Neural progenitor cell (in vitro differentiated cells): ENCODE data around the gene RBKS. TPM values are rescaled to one million over a fixed set of nuclear protein-coding genes. Genes with fewer than 3 reads are reported as not detected.

Source experiments
- DNase-seq: peaks from one replicate; pipeline ENCODE4 v3.0.0-alpha.2; 2016; ENCODE audit warnings: low spot score
- H2AFZ ChIP-seq: fragments of 200-600 bp; sonication (generic); replicated peaks from 2 replicates; pipeline ENCODE4 v1.6.1; 2016; ENCODE audit warnings: antibody characterized with exemption
- H3F3A ChIP-seq: fragments of 200-600 bp; sonication (generic); 2 replicates; pipeline ENCODE4 v1.6.1; 2016; ENCODE audit warnings: antibody characterized with exemption, low read depth
- H3K27ac ChIP-seq: fragments of 200-600 bp; sonication (generic); 2 replicates; pipeline ENCODE4 v1.5.1; 2016; ENCODE audit warnings: mild to moderate bottlenecking
- H3K27me3 ChIP-seq: fragments of 200-600 bp; sonication (generic); 2 replicates; pipeline ENCODE4 v1.6.1; 2016; ENCODE audit warnings: mild to moderate bottlenecking, moderate library complexity
- H3K36me3 ChIP-seq: fragments of 200-600 bp; sonication (generic); 2 replicates; pipeline ENCODE4 v1.5.1; 2016
- H3K4me1 ChIP-seq: fragments of 200-600 bp; sonication (generic); 2 replicates; pipeline ENCODE4 v1.6.1; 2016; ENCODE audit warnings: mixed run types
- H3K4me2 ChIP-seq: fragments of 200-600 bp; sonication (generic); 2 replicates; pipeline ENCODE4 v1.6.1; 2016
- H3K4me3 ChIP-seq: fragments of 200-600 bp; sonication (generic); 2 replicates; pipeline ENCODE4 v1.5.1; 2016
- H3K79me2 ChIP-seq: fragments of 200-600 bp; sonication (generic); 2 replicates; pipeline ENCODE4 v1.6.1; 2016; ENCODE audit warnings: low read depth
- H3K9ac ChIP-seq: fragments of 200-600 bp; sonication (generic); 2 replicates; pipeline ENCODE4 v1.6.1; 2016
- H3K9me3 ChIP-seq: fragments of 200-600 bp; sonication (generic); 2 replicates; pipeline ENCODE4 v1.5.1; 2016; ENCODE audit warnings: low read depth
- H4K20me1 ChIP-seq: fragments of 200-600 bp; sonication (generic); 2 replicates; pipeline ENCODE4 v1.6.1; 2016; ENCODE audit warnings: low read depth
- H3K27ac Mint-ChIP-seq: 3 replicates; pipeline ENCODE4 v1.8.0; 2021; ENCODE audit warnings: mixed read lengths
- H3K27me3 Mint-ChIP-seq: 2 replicates; pipeline ENCODE4 v1.8.0; 2022; ENCODE audit warnings: low read depth, mild to moderate bottlenecking, inconsistent platforms, moderate library complexity, mixed read lengths; ENCODE audit not compliant: insufficient read depth
- H3K36me3 Mint-ChIP-seq: 3 replicates; pipeline ENCODE4 v1.8.0; 2021; ENCODE audit warnings: mixed read lengths
- H3K4me1 Mint-ChIP-seq: 3 replicates; pipeline ENCODE4 v1.8.0; 2021; ENCODE audit warnings: mixed read lengths
- H3K4me3 Mint-ChIP-seq: 3 replicates; pipeline ENCODE4 v1.8.0; 2021; ENCODE audit warnings: mild to moderate bottlenecking, moderate library complexity, mixed read lengths
- H3K9me3 Mint-ChIP-seq: 3 replicates; pipeline ENCODE4 v1.8.0; 2020; ENCODE audit warnings: mixed read lengths
- EZH2 ChIP-seq: fragments of 200-600 bp; sonication (generic); IDR thresholded peaks from 2 replicates; pipeline ENCODE4 v1.6.1; 2017; ENCODE audit warnings: antibody characterized with exemption, mild to moderate bottlenecking, moderate library complexity
- EZH2phosphoT487 ChIP-seq: fragments of 200-600 bp; sonication (generic); IDR thresholded peaks from 2 replicates; pipeline ENCODE4 v1.6.1; 2017; ENCODE audit warnings: antibody characterized with exemption
- total RNA-seq: library from RNA; depleted of rRNA; stranded (reverse); fragments of >200 nt; gene quantifications from 2 replicates; pipeline ENCODE4 v1.2.3, GENCODE V29; 2015; ENCODE audit warnings: low replicate concordance
- TF ChIP-seq, protein P1 (sequence below): fragments of 200-600 bp; sonication (generic); IDR thresholded peaks from 2 replicates; pipeline ENCODE4 v1.5.1; 2017; ENCODE audit warnings: antibody characterized with exemption, mild to moderate bottlenecking

The RBKS gene
- total RNA-seq, 1 donor from 2014 or later: 8.5 TPM

GRCh38 chr2:27920148-27920885, 30.1 kb upstream of the RBKS start:
- Mint-ChIP-seq H3K9me3 (no peaks in the 10 kb centered on the region), H3K36me3 (no peaks in the 10 kb centered on the region), H3K4me1 (no peaks in the 10 kb centered on the region), H3K4me3 (no peak overlapping the region), H3K27me3 (no peaks in the 10 kb centered on the region), H3K27ac (no peak overlapping the region)
- no peaks in the 10 kb centered on the region for H3K36me3 ChIP-seq
- no peak for DNase-seq
- H3K27ac ChIP-seq: no peak overlapping the region
- no peaks in the 10 kb centered on the region for H3K9me3 ChIP-seq
- no peaks in the 10 kb centered on the region for H3K27me3 ChIP-seq
- no peak overlapping the region for H3K4me3 ChIP-seq
- H2AFZ ChIP-seq: no peak overlapping the region
- TF ChIP-seq, protein P1, sequence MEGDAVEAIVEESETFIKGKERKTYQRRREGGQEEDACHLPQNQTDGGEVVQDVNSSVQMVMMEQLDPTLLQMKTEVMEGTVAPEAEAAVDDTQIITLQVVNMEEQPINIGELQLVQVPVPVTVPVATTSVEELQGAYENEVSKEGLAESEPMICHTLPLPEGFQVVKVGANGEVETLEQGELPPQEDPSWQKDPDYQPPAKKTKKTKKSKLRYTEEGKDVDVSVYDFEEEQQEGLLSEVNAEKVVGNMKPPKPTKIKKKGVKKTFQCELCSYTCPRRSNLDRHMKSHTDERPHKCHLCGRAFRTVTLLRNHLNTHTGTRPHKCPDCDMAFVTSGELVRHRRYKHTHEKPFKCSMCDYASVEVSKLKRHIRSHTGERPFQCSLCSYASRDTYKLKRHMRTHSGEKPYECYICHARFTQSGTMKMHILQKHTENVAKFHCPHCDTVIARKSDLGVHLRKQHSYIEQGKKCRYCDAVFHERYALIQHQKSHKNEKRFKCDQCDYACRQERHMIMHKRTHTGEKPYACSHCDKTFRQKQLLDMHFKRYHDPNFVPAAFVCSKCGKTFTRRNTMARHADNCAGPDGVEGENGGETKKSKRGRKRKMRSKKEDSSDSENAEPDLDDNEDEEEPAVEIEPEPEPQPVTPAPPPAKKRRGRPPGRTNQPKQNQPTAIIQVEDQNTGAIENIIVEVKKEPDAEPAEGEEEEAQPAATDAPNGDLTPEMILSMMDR: no peak
- TF ChIP-seq EZH2phosphoT487 (no peak), EZH2 (no peak)
- H3K4me1 ChIP-seq: no peaks in the 10 kb centered on the region
- H3K4me2 ChIP-seq: no peak overlapping the region
- H3K79me2 ChIP-seq: no peaks in the 10 kb centered on the region
- H4K20me1 ChIP-seq: no peaks in the 10 kb centered on the region
- H3F3A ChIP-seq: no peaks in the 10 kb centered on the region
- no peak overlapping the region for H3K9ac ChIP-seq

DNA sequence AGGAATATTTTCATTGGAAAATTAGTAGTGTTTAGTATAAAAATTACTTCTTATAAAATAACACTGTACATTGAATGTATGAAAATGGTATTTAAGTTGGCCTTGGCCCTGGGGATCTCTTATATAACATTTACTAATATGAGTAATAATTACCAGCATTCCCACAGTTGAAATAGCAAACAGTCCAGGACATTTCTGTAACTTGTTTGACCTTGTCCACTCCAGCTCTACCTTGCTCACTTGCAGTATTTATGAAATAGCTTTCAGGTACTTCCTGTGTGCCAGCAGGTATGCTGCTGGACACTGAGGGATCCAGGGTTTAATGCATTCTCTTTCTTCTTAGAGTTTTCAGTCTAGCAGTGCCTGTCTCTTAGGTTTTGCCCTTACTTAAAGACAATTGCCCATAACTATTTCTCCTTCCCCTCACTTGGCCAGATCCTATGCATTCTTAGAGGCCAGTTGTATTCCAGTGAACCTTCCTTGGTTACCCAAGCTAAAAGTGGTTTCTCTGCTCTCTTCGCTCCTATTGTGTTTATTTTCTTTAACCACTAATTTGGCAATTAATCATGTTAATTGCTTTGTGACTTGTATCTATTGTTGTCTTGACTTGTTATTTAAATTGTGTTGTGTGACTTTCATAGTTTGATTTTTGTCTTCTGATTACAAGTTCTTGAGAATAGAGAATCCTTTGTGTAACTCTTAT, 26.3 kb upstream of the RBKS start:
- no peaks in the 10 kb centered on the region for H3K27me3 Mint-ChIP-seq
- Histone ChIP-seq H3K79me2 (no peaks in the 10 kb centered on the region), H3K9me3 (no peaks in the 10 kb centered on the region), H3K9ac (no peak overlapping the region), H3K27ac (no peak overlapping the region), H3K4me3 (no peak overlapping the region), H4K20me1 (peaks cover 2% of the 10 kb centered on the region), H3K4me1 (no peaks in the 10 kb centered on the region), H3K36me3 (no peaks in the 10 kb centered on the region), H3F3A (no peaks in the 10 kb centered on the region), H2AFZ (no peak overlapping the region), H3K4me2 (no peak overlapping the region), H3K27me3 (no peaks in the 10 kb centered on the region)
- TF ChIP-seq EZH2 (no peak), EZH2phosphoT487 (no peak)
- TF ChIP-seq, protein P1: no peak
- no peak overlapping the region for H3K27ac Mint-ChIP-seq
- no peaks in the 10 kb centered on the region for H3K9me3 Mint-ChIP-seq
- DNase-seq: no peak
- H3K36me3 Mint-ChIP-seq: no peaks in the 10 kb centered on the region
- H3K4me1 Mint-ChIP-seq: no peaks in the 10 kb centered on the region
- no peak overlapping the region for H3K4me3 Mint-ChIP-seq

DNA sequence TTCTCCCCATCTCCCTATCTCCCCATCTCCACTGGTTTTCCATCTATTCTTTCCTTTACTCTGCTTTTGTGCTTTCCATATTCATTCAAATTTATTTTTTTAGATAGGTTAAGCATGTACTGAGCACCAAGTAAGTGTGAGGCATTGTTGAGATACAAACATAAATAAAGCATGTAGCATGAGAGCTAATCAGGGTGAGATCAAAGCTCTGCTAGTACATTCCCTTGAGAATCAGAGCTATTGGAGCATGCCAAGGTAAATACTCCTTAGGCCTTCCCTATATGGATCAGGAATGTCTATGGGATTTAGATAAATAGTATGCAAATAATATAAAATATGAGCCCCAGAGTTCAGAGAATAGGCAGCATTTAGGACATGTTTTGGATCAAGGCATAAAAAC, 25.7 kb upstream of the RBKS start:
- no peaks in the 10 kb centered on the region for H3F3A ChIP-seq
- no peaks in the 10 kb centered on the region for H3K27me3 ChIP-seq
- no peaks in the 10 kb centered on the region for H3K79me2 ChIP-seq
- H3K4me1 Mint-ChIP-seq: no peaks in the 10 kb centered on the region
- no peaks in the 10 kb centered on the region for H3K9me3 ChIP-seq
- H3K9me3 Mint-ChIP-seq: no peaks in the 10 kb centered on the region
- DNase-seq: no peak
- H3K4me2 ChIP-seq: no peak overlapping the region
- peaks cover 3% of the 10 kb centered on the region for H4K20me1 ChIP-seq
- no peak overlapping the region for H2AFZ ChIP-seq
- no peak overlapping the region for H3K4me3 Mint-ChIP-seq
- no peaks in the 10 kb centered on the region for H3K36me3 ChIP-seq
- H3K27ac ChIP-seq: no peak overlapping the region
- no peaks in the 10 kb centered on the region for H3K36me3 Mint-ChIP-seq
- H3K27ac Mint-ChIP-seq: no peak overlapping the region
- H3K4me1 ChIP-seq: no peaks in the 10 kb centered on the region
- H3K27me3 Mint-ChIP-seq: no peaks in the 10 kb centered on the region
- H3K4me3 ChIP-seq: no peak overlapping the region
- H3K9ac ChIP-seq: no peak overlapping the region
- TF ChIP-seq EZH2phosphoT487: no peak
- TF ChIP-seq, protein P1: no peak
- no peak for TF ChIP-seq EZH2
